K562 (cell line): ENCODE measurements around the gene ZNF358. TPM values are rescaled to one million over a fixed set of nuclear protein-coding genes. Genes with fewer than 3 reads are reported as not detected.
A peak's percentile ranks its signal among the peaks of the same experiment; 100 is the strongest.

Source experiments
- KDM5B ChIP-seq: fragments of 200-600 bp; sonication (generic); IDR thresholded peaks from 2 replicates; pipeline ENCODE4 v1.6.1; 2012; ENCODE audit warnings: low read depth, mild to moderate bottlenecking, moderate library complexity, low read length, control low read depth, inconsistent platforms; ENCODE audit not compliant: insufficient replicate concordance
- NFIC ChIP-seq: fragments of 450-650 bp; IDR thresholded peaks from 2 replicates; pipeline ENCODE4 v1.6.1; 2017; ENCODE audit warnings: mild to moderate bottlenecking, inconsistent platforms
- NR2C2 ChIP-seq, 2 experiments: fragments of 200-800 bp in 1 of 2; sonication (Bioruptor generic) in 1 of 2; sonication (generic) in 1 of 2; formaldehyde crosslinking in 1 of 2; IDR thresholded peaks; 2 replicates each; pipeline versions ENCODE4 v1.6.1 to v1.8.0; 2016 to 2022; ENCODE audit warnings: mild to moderate bottlenecking in 1 of 2, missing compliant biosample characterization in 1 of 2, missing genetic modification characterization in 1 of 2, missing genetic modification reagents in 1 of 2
- PCBP2 ChIP-seq: fragments of 200-400 bp; formaldehyde crosslinking; IDR thresholded peaks from 2 replicates; pipeline ENCODE4 v1.6.1; 2018; ENCODE audit warnings: low read length, low read depth, mild to moderate bottlenecking, moderate library complexity; ENCODE audit not compliant: poor library complexity, severe bottlenecking
- POLR2G ChIP-seq: fragments of 200-400 bp; formaldehyde crosslinking; IDR thresholded peaks from 2 replicates; pipeline ENCODE4 v1.6.1; 2017; ENCODE audit warnings: low read depth, mild to moderate bottlenecking, antibody characterized with exemption, low read length, moderate library complexity
- SRSF7 ChIP-seq: fragments of 200-400 bp; formaldehyde crosslinking; optimal IDR thresholded peaks from 2 replicates; pipeline ENCODE3; 2017; ENCODE audit warnings: mild to moderate bottlenecking, low read depth, low read length
- ZBTB33 ChIP-seq: sonication (generic); formaldehyde crosslinking; IDR thresholded peaks from 2 replicates; pipeline ENCODE4 v1.8.1; 2023; ENCODE audit warnings: mild to moderate bottlenecking, missing genetic modification reagents
- polyA plus RNA-seq, 8 experiments: library from polyadenylated mRNA; depleted of rRNA in 4 of 8; stranded (reverse) in 5 of 8; unstranded in 3 of 8; fragments of >200 nt; fragmentation: Nextera tagmentation in 2 of 8; fragmentation: Illumina TruSeq in 1 of 8; extraction: Ambion mirVana in 2 of 8; extraction: Trizol in 1 of 8; gene quantifications; 2 replicates each; pipeline versions ENCODE4 v1.2.1 to v1.2.3, GENCODE V29; 2011 to 2014; ENCODE audit warnings: inconsistent platforms in 1 of 8, missing spikeins in 1 of 8
- total RNA-seq, 7 experiments: library from RNA; depleted of rRNA in 6 of 7; stranded (reverse); fragments of >200 nt in 6 of 7; fragmentation: Illumina TruSeq in 2 of 7; extraction: Trizol in 2 of 7; gene quantifications; 2 replicates each; pipeline versions ENCODE4 v1.2.1 to v1.2.3, GENCODE V29; 2011 to 2021; ENCODE audit warnings: low replicate concordance in 1 of 7
- TF ChIP-seq, protein P1 (sequence below): fragments of 200-600 bp; sonication (generic); IDR thresholded peaks from one replicate; pipeline ENCODE4 v1.6.1; 2012; ENCODE audit warnings: mild to moderate bottlenecking, low read depth, low read length, inconsistent platforms
- TF ChIP-seq, protein P2 (sequence below): fragments of 150-350 bp; conservative IDR thresholded peaks from 2 replicates; pipeline ENCODE4 v1.6.1; 2014; ENCODE audit warnings: low read length

ZNF358 gene
- total and polyA plus RNA-seq, 9 of the 15 experiments (the other 6 are each of a cell fraction or from before 2014, with no cell fraction given): 0.04 to 17.2 (median 4.9) TPM

- TF ChIP-seq POLR2G (0 out of 2 replicates have a peak, but pooled peaks have one; percentile 6), KDM5B (no peak), ZBTB33 (CRISPR knock-in tag) (no peak), PCBP2 (no peak), NFIC (peak; percentile 91), NR2C2 (CRISPR knock-in tag; IDR thresholded peaks at IDR 0.05) (no peak), NR2C2 (tag; IDR thresholded peaks at IDR 0.05) (no peak), SRSF7 (no peak)
- TF ChIP-seq, protein P1, sequence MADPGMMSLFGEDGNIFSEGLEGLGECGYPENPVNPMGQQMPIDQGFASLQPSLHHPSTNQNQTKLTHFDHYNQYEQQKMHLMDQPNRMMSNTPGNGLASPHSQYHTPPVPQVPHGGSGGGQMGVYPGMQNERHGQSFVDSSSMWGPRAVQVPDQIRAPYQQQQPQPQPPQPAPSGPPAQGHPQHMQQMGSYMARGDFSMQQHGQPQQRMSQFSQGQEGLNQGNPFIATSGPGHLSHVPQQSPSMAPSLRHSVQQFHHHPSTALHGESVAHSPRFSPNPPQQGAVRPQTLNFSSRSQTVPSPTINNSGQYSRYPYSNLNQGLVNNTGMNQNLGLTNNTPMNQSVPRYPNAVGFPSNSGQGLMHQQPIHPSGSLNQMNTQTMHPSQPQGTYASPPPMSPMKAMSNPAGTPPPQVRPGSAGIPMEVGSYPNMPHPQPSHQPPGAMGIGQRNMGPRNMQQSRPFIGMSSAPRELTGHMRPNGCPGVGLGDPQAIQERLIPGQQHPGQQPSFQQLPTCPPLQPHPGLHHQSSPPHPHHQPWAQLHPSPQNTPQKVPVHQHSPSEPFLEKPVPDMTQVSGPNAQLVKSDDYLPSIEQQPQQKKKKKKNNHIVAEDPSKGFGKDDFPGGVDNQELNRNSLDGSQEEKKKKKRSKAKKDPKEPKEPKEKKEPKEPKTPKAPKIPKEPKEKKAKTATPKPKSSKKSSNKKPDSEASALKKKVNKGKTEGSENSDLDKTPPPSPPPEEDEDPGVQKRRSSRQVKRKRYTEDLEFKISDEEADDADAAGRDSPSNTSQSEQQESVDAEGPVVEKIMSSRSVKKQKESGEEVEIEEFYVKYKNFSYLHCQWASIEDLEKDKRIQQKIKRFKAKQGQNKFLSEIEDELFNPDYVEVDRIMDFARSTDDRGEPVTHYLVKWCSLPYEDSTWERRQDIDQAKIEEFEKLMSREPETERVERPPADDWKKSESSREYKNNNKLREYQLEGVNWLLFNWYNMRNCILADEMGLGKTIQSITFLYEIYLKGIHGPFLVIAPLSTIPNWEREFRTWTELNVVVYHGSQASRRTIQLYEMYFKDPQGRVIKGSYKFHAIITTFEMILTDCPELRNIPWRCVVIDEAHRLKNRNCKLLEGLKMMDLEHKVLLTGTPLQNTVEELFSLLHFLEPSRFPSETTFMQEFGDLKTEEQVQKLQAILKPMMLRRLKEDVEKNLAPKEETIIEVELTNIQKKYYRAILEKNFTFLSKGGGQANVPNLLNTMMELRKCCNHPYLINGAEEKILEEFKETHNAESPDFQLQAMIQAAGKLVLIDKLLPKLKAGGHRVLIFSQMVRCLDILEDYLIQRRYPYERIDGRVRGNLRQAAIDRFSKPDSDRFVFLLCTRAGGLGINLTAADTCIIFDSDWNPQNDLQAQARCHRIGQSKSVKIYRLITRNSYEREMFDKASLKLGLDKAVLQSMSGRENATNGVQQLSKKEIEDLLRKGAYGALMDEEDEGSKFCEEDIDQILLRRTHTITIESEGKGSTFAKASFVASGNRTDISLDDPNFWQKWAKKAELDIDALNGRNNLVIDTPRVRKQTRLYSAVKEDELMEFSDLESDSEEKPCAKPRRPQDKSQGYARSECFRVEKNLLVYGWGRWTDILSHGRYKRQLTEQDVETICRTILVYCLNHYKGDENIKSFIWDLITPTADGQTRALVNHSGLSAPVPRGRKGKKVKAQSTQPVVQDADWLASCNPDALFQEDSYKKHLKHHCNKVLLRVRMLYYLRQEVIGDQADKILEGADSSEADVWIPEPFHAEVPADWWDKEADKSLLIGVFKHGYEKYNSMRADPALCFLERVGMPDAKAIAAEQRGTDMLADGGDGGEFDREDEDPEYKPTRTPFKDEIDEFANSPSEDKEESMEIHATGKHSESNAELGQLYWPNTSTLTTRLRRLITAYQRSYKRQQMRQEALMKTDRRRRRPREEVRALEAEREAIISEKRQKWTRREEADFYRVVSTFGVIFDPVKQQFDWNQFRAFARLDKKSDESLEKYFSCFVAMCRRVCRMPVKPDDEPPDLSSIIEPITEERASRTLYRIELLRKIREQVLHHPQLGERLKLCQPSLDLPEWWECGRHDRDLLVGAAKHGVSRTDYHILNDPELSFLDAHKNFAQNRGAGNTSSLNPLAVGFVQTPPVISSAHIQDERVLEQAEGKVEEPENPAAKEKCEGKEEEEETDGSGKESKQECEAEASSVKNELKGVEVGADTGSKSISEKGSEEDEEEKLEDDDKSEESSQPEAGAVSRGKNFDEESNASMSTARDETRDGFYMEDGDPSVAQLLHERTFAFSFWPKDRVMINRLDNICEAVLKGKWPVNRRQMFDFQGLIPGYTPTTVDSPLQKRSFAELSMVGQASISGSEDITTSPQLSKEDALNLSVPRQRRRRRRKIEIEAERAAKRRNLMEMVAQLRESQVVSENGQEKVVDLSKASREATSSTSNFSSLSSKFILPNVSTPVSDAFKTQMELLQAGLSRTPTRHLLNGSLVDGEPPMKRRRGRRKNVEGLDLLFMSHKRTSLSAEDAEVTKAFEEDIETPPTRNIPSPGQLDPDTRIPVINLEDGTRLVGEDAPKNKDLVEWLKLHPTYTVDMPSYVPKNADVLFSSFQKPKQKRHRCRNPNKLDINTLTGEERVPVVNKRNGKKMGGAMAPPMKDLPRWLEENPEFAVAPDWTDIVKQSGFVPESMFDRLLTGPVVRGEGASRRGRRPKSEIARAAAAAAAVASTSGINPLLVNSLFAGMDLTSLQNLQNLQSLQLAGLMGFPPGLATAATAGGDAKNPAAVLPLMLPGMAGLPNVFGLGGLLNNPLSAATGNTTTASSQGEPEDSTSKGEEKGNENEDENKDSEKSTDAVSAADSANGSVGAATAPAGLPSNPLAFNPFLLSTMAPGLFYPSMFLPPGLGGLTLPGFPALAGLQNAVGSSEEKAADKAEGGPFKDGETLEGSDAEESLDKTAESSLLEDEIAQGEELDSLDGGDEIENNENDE: no peak
- TF ChIP-seq, protein P2, sequence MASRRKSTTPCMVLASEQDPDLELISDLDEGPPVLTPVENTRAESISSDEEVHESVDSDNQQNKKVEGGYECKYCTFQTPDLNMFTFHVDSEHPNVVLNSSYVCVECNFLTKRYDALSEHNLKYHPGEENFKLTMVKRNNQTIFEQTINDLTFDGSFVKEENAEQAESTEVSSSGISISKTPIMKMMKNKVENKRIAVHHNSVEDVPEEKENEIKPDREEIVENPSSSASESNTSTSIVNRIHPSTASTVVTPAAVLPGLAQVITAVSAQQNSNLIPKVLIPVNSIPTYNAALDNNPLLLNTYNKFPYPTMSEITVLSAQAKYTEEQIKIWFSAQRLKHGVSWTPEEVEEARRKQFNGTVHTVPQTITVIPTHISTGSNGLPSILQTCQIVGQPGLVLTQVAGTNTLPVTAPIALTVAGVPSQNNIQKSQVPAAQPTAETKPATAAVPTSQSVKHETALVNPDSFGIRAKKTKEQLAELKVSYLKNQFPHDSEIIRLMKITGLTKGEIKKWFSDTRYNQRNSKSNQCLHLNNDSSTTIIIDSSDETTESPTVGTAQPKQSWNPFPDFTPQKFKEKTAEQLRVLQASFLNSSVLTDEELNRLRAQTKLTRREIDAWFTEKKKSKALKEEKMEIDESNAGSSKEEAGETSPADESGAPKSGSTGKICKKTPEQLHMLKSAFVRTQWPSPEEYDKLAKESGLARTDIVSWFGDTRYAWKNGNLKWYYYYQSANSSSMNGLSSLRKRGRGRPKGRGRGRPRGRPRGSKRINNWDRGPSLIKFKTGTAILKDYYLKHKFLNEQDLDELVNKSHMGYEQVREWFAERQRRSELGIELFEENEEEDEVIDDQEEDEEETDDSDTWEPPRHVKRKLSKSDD: no peak
Measured at GRCh38 chr19:7482584-7483439, 33.1 kb upstream of the ZNF358 start (continued).
